Fibroblast of mammary gland (primary cell): ENCODE data around the gene SEMA3E.

ENCODE experiments used
- DNase-seq: peaks from one replicate; pipeline ENCODE4 v3.0.0-alpha.2; 2010; ENCODE audit warnings: low read depth
- H3K4me3 ChIP-seq: 2 replicates; pipeline ENCODE4 v1.5.1; 2011; ENCODE audit warnings: low read depth, mild to moderate bottlenecking, low read length, moderate library complexity; ENCODE audit not compliant: control insufficient read depth
- CTCF ChIP-seq: conservative IDR thresholded peaks from 2 replicates; pipeline ENCODE4 v1.5.1; 2011; ENCODE audit warnings: low read depth, low read length, inconsistent platforms; ENCODE audit not compliant: control insufficient read depth, insufficient read depth

SEMA3E gene

GRCh38 chr7:83457022-83457892 lies 191.7 kb downstream of the SEMA3E start:
- DNase-seq: peak; percentile 3
- H3K4me3 ChIP-seq: no peak overlapping the region
- no peak for TF ChIP-seq CTCF

- no peak for TF ChIP-seq CTCF
These were observed 192.5 kb downstream of the SEMA3E start for GRCh38 chr7:83456413-83456812.

GRCh38 chr7:83455612-83456011 lies 193.3 kb downstream of the SEMA3E start:
- no peak for TF ChIP-seq CTCF
- no peak for DNase-seq
- no peak overlapping the region for H3K4me3 ChIP-seq

More at GRCh38 chr7:83456413-83456812, 192.5 kb downstream of the SEMA3E start:
- DNase-seq: no peak
- no peak overlapping the region for H3K4me3 ChIP-seq

- no peak overlapping the region for H3K4me3 ChIP-seq
- DNase-seq: no peak
- no peak for TF ChIP-seq CTCF
These were observed 196.7 kb downstream of the SEMA3E start for GRCh38 chr7:83452256-83452655.

GRCh38 chr7:83451501-83452045 lies 197.4 kb downstream of the SEMA3E start:
- TF ChIP-seq CTCF: no peak
- no peak for DNase-seq
- no peak overlapping the region for H3K4me3 ChIP-seq

- no peak for TF ChIP-seq CTCF
- no peak for DNase-seq
- H3K4me3 ChIP-seq: no peak overlapping the region
These were observed 199.2 kb downstream of the SEMA3E start for GRCh38 chr7:83449781-83450180.
